Right lobe of liver (tissue), 4 donors: ENCODE measurements around the gene MAG.

Experiments used
- POLR2A ChIP-seq: fragments of 450-650 bp; IDR thresholded peaks from one replicate; pipeline ENCODE4 v1.6.1; 2017; ENCODE audit warnings: antibody characterized with exemption, mild to moderate bottlenecking
- TF ChIP-seq, protein P1 (sequence below), 4 donors: fragments of 200-600 bp in 3 of 4; fragments of 450-650 bp in 1 of 4; IDR thresholded peaks; one replicate each; pipeline versions ENCODE4 v1.5.1 to v1.8.0; 2016 to 2022; ENCODE audit warnings: antibody characterized with exemption in 4 of 4, mild to moderate bottlenecking in 2 of 4
- donor health status: DM: no; HTN: no; CAD: no.
- donor health status: DM: no; HTN: no; CAD: no.
- donor health status: DM: no; HTN: yes; CAD: no.

DNA sequence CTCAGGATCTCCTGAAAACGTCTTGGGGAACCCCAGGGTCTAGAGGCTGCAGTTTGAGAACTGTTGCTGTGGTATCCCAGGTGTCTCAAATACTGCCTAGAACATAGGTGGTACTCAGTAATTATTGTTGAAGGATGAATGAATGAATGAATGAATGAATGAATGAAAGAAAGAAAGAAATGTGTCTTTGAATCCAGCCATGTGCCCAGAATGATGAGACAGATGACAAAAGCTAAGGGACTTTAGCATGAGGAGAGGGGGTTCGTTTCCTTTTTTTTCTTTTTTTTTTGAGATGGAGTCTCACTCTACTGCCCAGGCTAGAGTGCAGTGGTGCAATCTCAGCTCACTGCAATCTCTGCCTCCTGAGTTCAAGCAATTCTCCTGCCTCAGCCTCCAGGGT lies 35.4 kb upstream of the MAG start:
- no peak for TF ChIP-seq POLR2A
- TF ChIP-seq, protein P1, sequence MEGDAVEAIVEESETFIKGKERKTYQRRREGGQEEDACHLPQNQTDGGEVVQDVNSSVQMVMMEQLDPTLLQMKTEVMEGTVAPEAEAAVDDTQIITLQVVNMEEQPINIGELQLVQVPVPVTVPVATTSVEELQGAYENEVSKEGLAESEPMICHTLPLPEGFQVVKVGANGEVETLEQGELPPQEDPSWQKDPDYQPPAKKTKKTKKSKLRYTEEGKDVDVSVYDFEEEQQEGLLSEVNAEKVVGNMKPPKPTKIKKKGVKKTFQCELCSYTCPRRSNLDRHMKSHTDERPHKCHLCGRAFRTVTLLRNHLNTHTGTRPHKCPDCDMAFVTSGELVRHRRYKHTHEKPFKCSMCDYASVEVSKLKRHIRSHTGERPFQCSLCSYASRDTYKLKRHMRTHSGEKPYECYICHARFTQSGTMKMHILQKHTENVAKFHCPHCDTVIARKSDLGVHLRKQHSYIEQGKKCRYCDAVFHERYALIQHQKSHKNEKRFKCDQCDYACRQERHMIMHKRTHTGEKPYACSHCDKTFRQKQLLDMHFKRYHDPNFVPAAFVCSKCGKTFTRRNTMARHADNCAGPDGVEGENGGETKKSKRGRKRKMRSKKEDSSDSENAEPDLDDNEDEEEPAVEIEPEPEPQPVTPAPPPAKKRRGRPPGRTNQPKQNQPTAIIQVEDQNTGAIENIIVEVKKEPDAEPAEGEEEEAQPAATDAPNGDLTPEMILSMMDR (IDR thresholded peaks at IDR 0.05), result no peak
